Lower leg skin (tissue), 3 donors: ENCODE measurements around the gene DLGAP1.

ENCODE experiments used
- CTCF ChIP-seq, 3 donors: fragments of 450-650 bp; IDR thresholded peaks; one replicate each; pipeline ENCODE4 v1.5.1; 2016; ENCODE audit warnings: antibody characterized with exemption in 3 of 3, mild to moderate bottlenecking in 3 of 3, moderate library complexity in 2 of 3
- POLR2A ChIP-seq, 2 donors: fragments of 450-650 bp; IDR thresholded peaks; one replicate each; pipeline ENCODE4 v1.6.1; 2016 to 2017; ENCODE audit warnings: antibody characterized with exemption in 2 of 2, mild to moderate bottlenecking in 1 of 2, moderate library complexity in 1 of 2

GRCh38 chr18:4251873-4252272, 203.2 kb downstream of the DLGAP1 start:
- TF ChIP-seq POLR2A (IDR thresholded peaks at IDR 0.05) (no peak), CTCF (IDR thresholded peaks at IDR 0.05) (no peak)
